ENCODE data around the gene NR6A1. TPM values are rescaled to one million over a fixed set of nuclear protein-coding genes. Genes with fewer than 3 reads are reported as not detected.

NR6A1 gene
- total RNA-seq: 1 to 10 TPM in 1 of 4 donors, under 1 TPM in 3; 0.85 to 1.9 (median 0.93) TPM
- polyA plus RNA-seq: 0.57 TPM
- long read RNA-seq, donor 1, full-length matches to known transcripts: 3 of 5 reads
- long read RNA-seq, donor 1, partial matches to known transcripts: 0 of 5 reads
- long read RNA-seq, donor 1, other reads (novel, unspliced or antisense): 2 of 5 reads
- long read RNA-seq, donor 2, full-length matches to known transcripts: 1 of 1 reads
- long read RNA-seq, donor 2, partial matches to known transcripts: 0 of 1 reads
- long read RNA-seq, donor 2, other reads (novel, unspliced or antisense): 0 of 1 reads
- long read RNA-seq, donor 3, partial matches to known transcripts: 0 of 3 reads
- long read RNA-seq, donor 3, other reads (novel, unspliced or antisense): 3 of 3 reads
- long read RNA-seq, donor 4: 0 reads

DNA sequence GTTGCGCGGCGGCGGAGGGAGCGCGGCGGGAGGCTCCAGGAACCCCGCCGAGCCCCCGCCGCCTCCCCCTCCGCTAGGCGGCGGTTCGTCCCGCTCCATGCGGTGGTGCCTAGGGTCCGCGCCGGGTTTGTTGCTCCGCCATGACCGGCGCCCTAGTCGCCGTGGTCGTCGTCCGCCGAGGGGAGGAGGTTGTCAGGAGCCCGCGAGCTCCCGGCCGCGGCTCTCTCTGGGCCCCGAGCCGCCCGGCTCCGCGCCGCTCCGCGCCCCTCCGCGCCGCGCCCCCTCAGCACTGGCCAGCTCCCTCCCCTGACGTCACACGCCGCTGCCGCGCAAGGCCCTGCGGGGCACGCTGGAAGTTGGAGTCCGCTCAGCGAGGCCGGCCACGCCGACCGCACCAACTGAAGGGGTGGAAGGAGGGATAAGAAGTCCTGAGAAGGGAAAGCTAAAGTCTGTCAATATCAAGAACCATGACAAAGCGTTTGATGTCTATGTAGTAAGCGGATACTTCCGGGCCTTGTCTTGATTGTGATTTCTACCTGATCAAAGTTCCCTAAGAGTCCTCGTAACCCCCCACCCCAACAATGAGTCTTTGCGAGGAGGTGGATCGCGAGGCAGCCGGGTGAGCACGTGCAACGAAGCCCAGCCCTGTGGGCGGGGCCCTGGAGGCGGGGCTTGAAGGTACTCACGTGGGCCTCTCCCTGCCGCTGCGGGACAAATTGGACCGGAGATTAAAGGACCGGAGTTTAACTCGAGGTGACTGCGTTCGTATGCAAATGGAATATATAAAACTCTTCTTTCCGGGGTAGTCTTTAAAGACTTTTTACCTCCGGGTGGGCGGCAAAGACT is at the start of gene NR6A1:
TSS of gene NR6A1 (minus strand) at position 291 of the 846 bp plus-strand sequence.
- H3K9me3 ChIP-seq (ENCODE audit: control insufficient read depth, low read length): no peaks in the 10 kb centered on the region
- peak within 1 kb of the TSS; percentile 4 for H3K27ac ChIP-seq (ENCODE audit: low read length)
- intact Hi-C loops (cut with DNase I): loop anchor here in 1 of 4 donors (5.0 kb wide), 1 partner anchor 606 kb away; no protein-coding TSS in a partner anchor
- peak; percentile 96 to 97 for ATAC-seq
- H3K4me1 ChIP-seq (ENCODE audit: control insufficient read depth, insufficient read depth, low read length): no peaks in the 10 kb centered on the region
- H3K27me3 ChIP-seq (ENCODE audit: control insufficient read depth, insufficient read depth): peaks cover 3% of the 10 kb centered on the region
- H3K4me3 ChIP-seq (ENCODE audit: low read length): peak within 1 kb of the TSS; percentile 71
- WGBS: under 1% methylated on average over 82 of the region's 82 CpGs
- DNase-seq: peak; percentile 97 to 99 (median 98)

DNA sequence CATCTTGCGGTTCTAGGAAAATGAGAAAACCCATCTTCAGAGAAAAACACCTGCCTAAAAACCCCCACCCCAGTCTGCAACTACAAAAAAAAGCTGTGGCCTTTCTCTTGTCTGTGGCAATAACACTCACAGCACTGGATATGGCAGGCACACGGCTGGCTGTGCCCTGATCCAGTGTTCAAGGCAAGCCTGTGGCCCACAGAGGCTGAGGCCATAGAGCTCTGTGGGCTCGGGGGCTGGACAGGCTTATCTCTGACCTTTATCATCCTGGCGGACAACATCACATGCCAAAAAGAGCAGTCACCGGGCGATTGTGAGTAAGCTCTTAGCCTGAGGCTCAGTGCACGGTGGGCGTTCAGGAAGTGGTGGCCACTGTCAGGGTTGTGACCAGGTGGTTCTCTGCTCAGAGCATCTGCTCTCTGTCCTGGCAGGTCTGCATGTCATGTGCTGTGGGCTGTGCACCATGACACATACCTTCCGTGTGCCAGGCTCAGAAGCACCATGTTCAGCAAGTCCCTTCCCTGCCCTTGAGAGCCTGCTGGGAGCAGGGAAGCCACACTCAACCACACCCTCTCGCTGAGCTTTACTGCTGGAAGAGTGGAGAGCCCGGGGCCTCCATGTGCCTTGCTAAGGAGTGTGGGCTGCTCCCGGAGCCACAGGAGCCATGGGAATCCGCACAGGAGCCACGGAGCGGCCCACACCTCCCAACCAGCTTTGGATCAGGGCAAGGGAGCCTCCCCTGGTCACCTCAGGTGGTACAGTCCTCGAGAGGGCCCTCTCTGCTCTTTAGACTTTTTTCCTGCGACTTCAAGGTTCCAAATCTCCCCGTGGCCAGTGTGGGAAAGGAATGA is 47.5 kb upstream of the NR6A1 start:
- Histone ChIP-seq H3K4me3 (ENCODE audit: low read length) (no peak overlapping the region), H3K4me1 (ENCODE audit: control insufficient read depth, insufficient read depth, low read length) (peaks cover 2% of the 10 kb centered on the region), H3K27me3 (ENCODE audit: control insufficient read depth, insufficient read depth) (no peaks in the 10 kb centered on the region), H3K27ac (ENCODE audit: low read length) (no peak overlapping the region), H3K9me3 (ENCODE audit: control insufficient read depth, low read length) (no peaks in the 10 kb centered on the region)
- 55% methylated on average over 18 of the region's 18 CpGs for WGBS
- ATAC-seq (peak; percentile 50 to 67), DNase-seq (peak in 1 of 3 donors; percentile 52)
- intact Hi-C loops (cut with DNase I): no loop called here

DNA sequence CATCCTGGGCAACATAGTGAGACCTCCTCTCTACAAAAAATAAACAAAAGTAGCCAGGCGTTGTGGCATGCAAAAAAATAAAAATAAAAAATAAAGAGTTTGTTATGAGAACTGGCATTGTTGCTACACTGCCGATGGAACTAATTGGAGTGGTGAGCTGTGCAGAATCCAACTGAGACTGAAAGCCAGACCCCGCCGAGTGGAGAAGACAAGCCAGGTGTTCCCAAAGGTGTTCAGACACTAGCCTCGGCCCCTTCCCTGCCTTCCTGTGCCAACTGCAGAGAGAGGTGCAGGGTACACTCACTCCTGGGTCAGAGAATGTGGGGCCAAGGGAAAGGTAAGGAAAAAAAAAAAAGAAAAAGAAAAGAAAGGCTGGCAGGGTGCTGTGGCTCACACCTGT is 44.5 kb upstream of the NR6A1 start:
- WGBS: 94% methylated on average over 5 of the region's 5 CpGs
- no peak overlapping the region for H3K27ac ChIP-seq (ENCODE audit: low read length)
- ATAC-seq (no peak), DNase-seq (no peak)
- intact Hi-C loops (cut with DNase I): no loop called here
- no peaks in the 10 kb centered on the region for H3K27me3 ChIP-seq (ENCODE audit: control insufficient read depth, insufficient read depth)
- H3K4me3 ChIP-seq (ENCODE audit: low read length): no peak overlapping the region
- peaks cover 2% of the 10 kb centered on the region for H3K4me1 ChIP-seq (ENCODE audit: control insufficient read depth, insufficient read depth, low read length)
- no peaks in the 10 kb centered on the region for H3K9me3 ChIP-seq (ENCODE audit: control insufficient read depth, low read length)

DNA sequence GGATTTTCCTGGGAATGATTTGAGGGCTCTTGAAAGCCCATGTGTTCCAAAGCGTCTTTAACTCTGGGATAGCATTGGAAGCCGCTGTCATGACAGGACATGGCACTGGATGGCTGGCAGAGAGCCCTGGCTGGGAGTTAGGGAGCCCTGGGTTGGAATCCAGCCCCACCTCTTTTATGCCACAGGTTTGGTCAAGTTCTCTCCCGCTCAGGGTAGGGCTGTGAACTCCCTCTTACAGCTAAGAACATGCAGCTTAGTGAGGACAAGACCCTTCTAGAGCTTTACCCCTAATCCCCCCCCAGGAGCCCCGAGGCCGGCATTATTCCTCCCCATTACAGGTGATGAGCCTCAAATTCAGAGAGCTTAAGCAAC is 43.0 kb upstream of the NR6A1 start:
- Histone ChIP-seq H3K4me1 (ENCODE audit: control insufficient read depth, insufficient read depth, low read length) (peaks cover 2% of the 10 kb centered on the region), H3K27ac (ENCODE audit: low read length) (no peak overlapping the region), H3K9me3 (ENCODE audit: control insufficient read depth, low read length) (no peaks in the 10 kb centered on the region), H3K4me3 (ENCODE audit: low read length) (no peak overlapping the region), H3K27me3 (ENCODE audit: control insufficient read depth, insufficient read depth) (no peaks in the 10 kb centered on the region)
- 84% methylated on average over 5 of the region's 5 CpGs for WGBS
- DNase-seq: no peak
- no peak for ATAC-seq
- intact Hi-C loops (cut with DNase I): no loop called here

DNA sequence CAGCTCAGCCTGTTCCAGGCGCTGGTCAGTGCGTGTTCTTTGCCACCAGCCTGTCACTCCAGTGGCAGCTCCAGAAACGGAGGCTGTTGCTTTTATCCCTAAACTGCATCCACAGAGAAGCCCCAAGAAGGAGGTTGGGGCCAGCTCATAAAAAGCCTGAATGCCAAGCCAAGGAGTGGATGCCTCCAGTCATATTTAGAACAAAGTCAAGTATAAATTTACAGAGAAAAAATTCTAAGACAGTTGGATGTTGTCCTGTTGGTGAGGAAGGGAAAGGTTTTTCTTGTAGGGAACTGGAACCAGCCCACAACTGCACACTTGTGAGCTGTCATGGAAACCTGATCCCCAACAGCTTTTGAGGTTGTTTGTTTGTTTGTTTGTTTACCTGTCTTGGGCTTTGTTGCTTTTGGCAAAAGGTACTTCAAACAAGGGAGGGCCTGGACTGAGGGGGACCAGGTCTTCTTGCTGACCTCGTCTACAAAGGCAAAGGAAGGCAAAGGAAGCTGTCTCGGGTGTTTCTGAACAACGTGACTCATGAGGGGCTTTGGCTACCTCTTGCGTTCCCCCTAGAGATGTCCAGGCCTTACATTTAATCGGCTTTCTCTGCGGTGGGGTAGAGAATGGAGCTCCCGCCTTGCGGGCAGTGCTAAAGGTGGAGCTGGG is 42.5 kb upstream of the NR6A1 start:
- 80% methylated on average over 11 of the region's 11 CpGs for WGBS
- intact Hi-C loops (cut with DNase I): no loop called here
- no peak for DNase-seq

DNA sequence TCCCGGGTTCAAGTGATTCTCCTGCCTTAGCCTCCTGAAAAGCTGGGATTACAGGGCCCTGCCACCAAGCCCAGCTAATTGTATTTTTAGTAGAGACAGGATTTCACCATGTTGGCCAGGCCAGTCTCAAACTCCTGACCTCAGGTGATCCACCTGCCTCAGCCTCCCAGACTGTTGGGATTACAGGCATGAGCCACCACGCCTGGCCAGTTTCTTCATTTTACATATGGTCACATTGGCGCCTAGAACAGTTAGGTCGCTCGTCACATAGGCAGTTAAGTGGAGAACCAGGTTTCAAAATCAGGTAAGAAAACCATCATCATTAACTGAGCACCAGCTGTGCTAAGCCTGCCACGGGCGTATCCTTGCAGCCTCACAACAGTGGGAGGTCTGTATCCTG is 41.9 kb upstream of the NR6A1 start:
- 88% methylated on average over 7 of the region's 7 CpGs for WGBS
- no peak for DNase-seq
- H3K4me3 ChIP-seq (ENCODE audit: low read length): no peak overlapping the region
- intact Hi-C loops (cut with DNase I): no loop called here
- H3K9me3 ChIP-seq (ENCODE audit: control insufficient read depth, low read length): no peaks in the 10 kb centered on the region
- H3K27me3 ChIP-seq (ENCODE audit: control insufficient read depth, insufficient read depth): no peaks in the 10 kb centered on the region
- no peak overlapping the region for H3K27ac ChIP-seq (ENCODE audit: low read length)
- H3K4me1 ChIP-seq (ENCODE audit: control insufficient read depth, insufficient read depth, low read length): no peaks in the 10 kb centered on the region
- no peak for ATAC-seq

More for the DNA sequence above, 42.5 kb upstream of the NR6A1 start:
- Histone ChIP-seq H3K27ac (ENCODE audit: low read length) (no peak overlapping the region), H3K4me3 (ENCODE audit: low read length) (no peak overlapping the region), H3K27me3 (ENCODE audit: control insufficient read depth, insufficient read depth) (no peaks in the 10 kb centered on the region), H3K4me1 (ENCODE audit: control insufficient read depth, insufficient read depth, low read length) (no peaks in the 10 kb centered on the region), H3K9me3 (ENCODE audit: control insufficient read depth, low read length) (no peaks in the 10 kb centered on the region)
- ATAC-seq: no peak

DNA sequence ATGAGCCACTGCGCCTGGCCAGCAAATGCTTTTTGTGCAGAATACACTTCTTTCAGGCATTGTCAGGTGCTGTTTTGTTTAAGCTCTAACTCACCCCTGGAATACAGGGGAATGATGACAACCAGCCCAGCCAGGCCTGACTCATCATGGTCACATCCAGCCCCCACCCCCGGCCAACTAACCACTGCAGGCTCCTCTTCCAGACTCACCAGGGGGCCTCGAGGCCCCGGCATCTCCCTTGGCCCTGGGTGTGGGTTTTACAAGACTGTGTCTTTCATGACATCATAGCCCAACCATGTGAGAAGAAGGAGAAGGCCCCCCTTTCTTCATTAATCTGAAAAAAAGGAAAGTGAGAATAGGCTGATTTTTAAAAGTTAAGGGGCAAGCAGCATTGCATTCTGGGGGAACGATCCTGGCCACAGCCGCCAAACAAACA is 41.3 kb upstream of the NR6A1 start:
- intact Hi-C loops (cut with DNase I): no loop called here
- Histone ChIP-seq H3K27me3 (ENCODE audit: control insufficient read depth, insufficient read depth) (no peaks in the 10 kb centered on the region), H3K4me3 (ENCODE audit: low read length) (no peak overlapping the region), H3K4me1 (ENCODE audit: control insufficient read depth, insufficient read depth, low read length) (no peaks in the 10 kb centered on the region), H3K27ac (ENCODE audit: low read length) (peak overlapping the region; percentile 10), H3K9me3 (ENCODE audit: control insufficient read depth, low read length) (no peaks in the 10 kb centered on the region)
- 54% methylated on average over 6 of the region's 6 CpGs for WGBS
- peak in 2 of 3 donors; percentile 71 to 78 for DNase-seq
- peak in 1 of 2 donors; percentile 72 for ATAC-seq

DNA sequence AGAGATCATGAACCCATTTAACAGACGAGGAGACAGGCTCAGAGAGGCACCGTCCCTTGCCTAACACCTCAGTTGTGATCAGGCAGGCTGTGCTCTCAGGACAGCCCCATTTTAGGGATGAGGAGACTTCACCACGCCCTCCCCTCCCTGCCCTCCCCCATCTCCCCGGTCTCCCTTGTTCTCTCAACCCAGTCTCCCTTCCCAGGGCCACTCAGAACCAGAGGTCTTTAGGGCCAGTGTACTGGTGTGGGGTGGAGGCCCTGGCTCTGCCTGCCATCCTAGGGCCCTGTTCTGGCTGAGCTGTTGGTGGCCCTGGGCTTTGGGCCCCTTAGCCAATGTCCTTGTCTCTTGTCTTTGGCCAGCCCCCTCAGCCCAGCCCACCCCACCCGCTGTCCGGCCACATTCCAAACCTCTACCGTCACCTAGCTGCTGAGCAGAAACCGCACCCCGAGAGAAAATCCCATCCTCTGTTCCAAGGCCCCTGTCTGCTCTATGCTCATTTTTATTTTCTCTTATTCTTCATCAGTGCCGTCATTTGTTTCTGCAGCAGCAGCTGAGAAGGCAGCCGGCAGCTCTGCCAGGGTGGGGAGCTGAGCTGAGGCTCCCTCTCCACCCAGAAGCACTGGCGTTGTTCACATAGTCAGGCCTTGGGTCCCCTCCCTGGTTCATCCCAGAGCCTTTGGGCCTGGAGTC is 39.7 kb upstream of the NR6A1 start:
- H3K27ac ChIP-seq (ENCODE audit: low read length): peak overlapping the region; percentile 46
- ATAC-seq: peak; percentile 44 to 55
- WGBS: 51% methylated on average over 12 of the region's 12 CpGs

DNA sequence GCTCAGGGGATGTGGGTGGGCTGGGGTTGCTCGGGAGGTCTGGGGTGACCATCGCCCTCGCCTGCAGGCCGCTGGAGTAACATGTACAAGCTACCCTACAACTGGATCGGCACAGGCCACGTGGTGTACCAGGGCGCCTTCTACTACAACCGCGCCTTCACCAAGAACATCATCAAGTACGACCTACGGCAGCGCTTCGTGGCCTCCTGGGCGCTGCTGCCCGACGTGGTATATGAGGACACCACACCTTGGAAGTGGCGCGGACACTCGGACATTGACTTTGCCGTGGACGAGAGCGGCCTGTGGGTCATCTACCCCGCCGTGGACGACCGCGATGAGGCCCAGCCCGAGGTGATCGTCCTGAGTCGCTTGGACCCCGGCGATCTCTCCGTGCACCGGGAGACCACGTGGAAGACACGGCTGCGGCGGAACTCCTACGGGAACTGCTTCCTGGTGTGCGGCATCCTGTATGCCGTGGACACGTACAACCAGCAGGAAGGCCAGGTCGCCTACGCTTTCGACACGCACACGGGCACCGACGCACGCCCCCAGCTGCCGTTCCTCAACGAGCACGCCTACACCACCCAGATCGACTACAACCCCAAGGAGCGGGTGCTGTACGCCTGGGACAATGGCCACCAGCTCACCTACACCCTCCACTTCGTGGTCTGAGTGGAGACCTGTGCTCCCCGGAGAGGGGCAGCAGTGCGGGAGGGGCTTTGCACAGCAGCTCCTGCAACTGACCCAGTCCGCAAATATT is 38.8 kb upstream of the NR6A1 start:
- ATAC-seq (no peak), DNase-seq (peak in 1 of 3 donors; percentile 56)
- intact Hi-C loops (cut with DNase I): no loop called here
- Histone ChIP-seq H3K27ac (ENCODE audit: low read length) (no peak overlapping the region), H3K9me3 (ENCODE audit: control insufficient read depth, low read length) (no peaks in the 10 kb centered on the region), H3K4me3 (ENCODE audit: low read length) (no peak overlapping the region), H3K27me3 (ENCODE audit: control insufficient read depth, insufficient read depth) (no peaks in the 10 kb centered on the region), H3K4me1 (ENCODE audit: control insufficient read depth, insufficient read depth, low read length) (no peaks in the 10 kb centered on the region)
- 94% methylated on average over 60 of the region's 60 CpGs for WGBS

More for the DNA sequence above, 39.7 kb upstream of the NR6A1 start:
- no peaks in the 10 kb centered on the region for H3K4me1 ChIP-seq (ENCODE audit: control insufficient read depth, insufficient read depth, low read length)
- no peaks in the 10 kb centered on the region for H3K9me3 ChIP-seq (ENCODE audit: control insufficient read depth, low read length)
- intact Hi-C loops (cut with DNase I): no loop called here
- H3K4me3 ChIP-seq (ENCODE audit: low read length): no peak overlapping the region
- peak in 1 of 3 donors; percentile 62 for DNase-seq
- no peaks in the 10 kb centered on the region for H3K27me3 ChIP-seq (ENCODE audit: control insufficient read depth, insufficient read depth)

Data from right cardiac atrium (tissue), 5 donors.